PC-9 (cell line): ENCODE data around the gene IMMT. TPM values are rescaled to one million over a fixed set of nuclear protein-coding genes. Genes with fewer than 3 reads are reported as not detected.
"Not testable (repeated sequence)": the region's sequence is repeated elsewhere in the genome, so short reads cannot be mapped to it uniquely, and the experiment has no call there.

Source experiments
- Bru-seq: library from RNA; stranded (reverse); fragments of 400-500 nt; gene quantifications from one replicate; lab custom pipeline; 2021; lab: Mats Ljungman, UMichigan
- BruChase-seq, 2 experiments: library from RNA; stranded (reverse); fragments of 400-500 nt; gene quantifications; one replicate each; lab custom pipeline; 2021; lab: Mats Ljungman, UMichigan
- BruUV-seq: library from RNA; stranded (reverse); fragments of 400-500 nt; replicated peaks from 2 replicates; lab custom pipeline; 2021; lab: Mats Ljungman, UMichigan
- CTCF ChIA-PET: fragments of 300-600 bp; sonication (Branson Sonifier 250); formaldehyde crosslinking; loops from one replicate; lab custom pipeline; 2022; ENCODE audit warnings: antibody characterized with exemption; lab: Charles Lee
- POLR2A ChIA-PET: fragments of 300-600 bp; sonication (Branson Sonifier 250); formaldehyde crosslinking; loops from one replicate; lab custom pipeline; 2022; ENCODE audit warnings: antibody characterized with exemption; ENCODE audit not compliant: unreplicated experiment; lab: Charles Lee
- DNase-seq, 2 experiments: peaks; one replicate each; pipeline versions ENCODE4 v3.0.0 to v3.0.0-alpha.2; 2015 to 2022; ENCODE audit warnings: mixed read lengths in 1 of 2
- H2AFZ ChIP-seq: fragments of 200-600 bp; sonication (generic); 2 replicates; pipeline ENCODE4 v1.8.1; 2017; ENCODE audit warnings: antibody characterized with exemption
- H3F3A ChIP-seq: fragments of 200-600 bp; sonication (generic); 2 replicates; pipeline ENCODE4 v1.8.1; 2017; ENCODE audit warnings: antibody characterized with exemption, mild to moderate bottlenecking, low read depth; ENCODE audit not compliant: insufficient read depth
- H3K27ac ChIP-seq: fragments of 200-600 bp; sonication (generic); 2 replicates; pipeline ENCODE4 v1.6.1; 2016; ENCODE audit warnings: mixed run types
- H3K27me3 ChIP-seq: fragments of 200-600 bp; sonication (generic); 2 replicates; pipeline ENCODE4 v1.6.1; 2016; ENCODE audit warnings: low read depth, mixed run types; ENCODE audit not compliant: insufficient read depth
- H3K36me3 ChIP-seq: fragments of 200-600 bp; sonication (generic); 2 replicates; pipeline ENCODE4 v1.6.1; 2016; ENCODE audit warnings: low read depth, mixed run types
- H3K4me1 ChIP-seq: fragments of 200-600 bp; sonication (generic); replicated peaks from 2 replicates; pipeline ENCODE4 v1.6.1; 2016; ENCODE audit warnings: mixed run types; ENCODE audit not compliant: insufficient read depth
- H3K4me2 ChIP-seq: fragments of 200-600 bp; sonication (generic); 2 replicates; pipeline ENCODE4 v1.6.1; 2017; ENCODE audit warnings: mixed run types
- H3K4me3 ChIP-seq: fragments of 200-600 bp; sonication (generic); 2 replicates; pipeline ENCODE4 v1.6.1; 2016; ENCODE audit warnings: mixed run types
- H3K79me2 ChIP-seq: fragments of 200-600 bp; sonication (generic); 2 replicates; pipeline ENCODE4 v1.6.1; 2017; ENCODE audit warnings: low read depth, mixed run types
- H3K9me2 ChIP-seq: fragments of 200-600 bp; sonication (generic); 2 replicates; pipeline ENCODE4 v1.8.1; 2017; ENCODE audit warnings: mild to moderate bottlenecking; ENCODE audit not compliant: insufficient read depth
- H3K9me3 ChIP-seq: fragments of 200-600 bp; sonication (generic); 2 replicates; pipeline ENCODE4 v1.8.1; 2016; ENCODE audit warnings: low read depth; ENCODE audit not compliant: insufficient read depth
- H4K20me1 ChIP-seq: fragments of 200-600 bp; sonication (generic); 2 replicates; pipeline ENCODE4 v1.8.1; 2017; ENCODE audit not compliant: insufficient read depth
- EZH2 ChIP-seq: fragments of 200-600 bp; sonication (generic); IDR thresholded peaks from 2 replicates; pipeline ENCODE4 v1.8.0; 2017; ENCODE audit warnings: antibody characterized with exemption, low read depth
- intact Hi-C: fragments of 100-400 bp; cut with micrococcal nuclease; formaldehyde crosslinking; loops from one replicate; pipeline ENCODE4 v1.10.0; 2022; ENCODE audit not compliant: unreplicated experiment
- long read RNA-seq: library from polyadenylated mRNA; stranded (forward); transcript quantifications from one replicate; pipeline ENCODE4 v2.0.0, GENCODE V29; 2022
- total RNA-seq: library from RNA; stranded (reverse); gene quantifications from 2 replicates; pipeline ENCODE4 v1.2.3, GENCODE V29; 2021
- TF ChIP-seq, protein P1 (sequence below): fragments of 200-600 bp; sonication (generic); conservative IDR thresholded peaks from 2 replicates; pipeline ENCODE4 v1.6.1; 2017; ENCODE audit warnings: mixed run types, antibody characterized with exemption, mild to moderate bottlenecking, moderate library complexity

IMMT gene
- total RNA-seq: 108 and 114 TPM in 2 replicates
- percentile 92 among the genes with signal in this experiment for Bru-seq, nascent RNA
- BruChase-seq, experiment 1, labeled RNA remaining after a 2-hour chase: percentile 83 among the genes with signal in this experiment
- percentile 88 among the genes with signal in this experiment for BruChase-seq, experiment 2, labeled RNA remaining after a 6-hour chase
- long read RNA-seq, partial matches to known transcripts: 2 of 15 reads
- long read RNA-seq, other reads (novel, unspliced or antisense): 12 of 15 reads

DNA sequence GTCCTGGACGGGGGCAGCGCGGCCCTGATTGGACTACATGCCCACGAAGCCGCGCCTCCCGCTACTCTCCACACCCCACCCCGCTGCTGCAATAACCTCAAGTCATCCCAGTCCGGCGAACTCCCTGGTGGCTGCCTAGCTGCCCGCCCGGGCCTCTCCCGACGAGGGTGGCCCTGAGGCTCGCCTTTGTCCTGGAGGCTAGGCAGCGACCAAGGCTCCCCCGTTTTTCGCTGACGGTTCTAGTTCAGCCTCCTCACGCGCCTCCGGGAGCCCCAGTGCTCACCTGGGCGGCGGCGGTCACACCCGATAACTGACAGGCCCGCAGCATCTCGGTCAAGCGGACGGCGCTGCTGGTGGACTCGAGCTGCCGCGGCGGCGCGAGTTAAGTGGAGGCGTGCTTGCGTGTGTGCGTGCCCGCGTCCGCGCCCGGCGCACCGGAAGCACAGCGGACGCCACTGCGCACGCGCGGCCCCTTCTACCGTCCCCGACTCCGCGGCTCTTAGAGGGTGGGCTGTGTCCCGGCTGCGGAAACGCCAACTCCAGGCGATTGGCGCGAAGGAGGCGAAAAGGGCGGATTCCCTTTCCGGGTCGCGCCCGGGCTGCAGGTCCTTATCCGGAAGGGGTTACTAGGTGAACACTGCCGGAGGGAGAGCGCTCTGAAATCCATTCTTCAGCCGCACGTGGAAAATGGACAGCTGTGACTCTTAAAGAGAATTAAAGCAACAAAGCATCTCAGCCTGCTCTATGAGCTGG, at the start of gene IMMT:
Gene IMMT (minus strand): TSS at position 408 of the 753 bp plus-strand sequence. CDS start 80 bp downstream, at position 328.
- BruUV-seq: TSS peak; percentile 79
- Histone ChIP-seq H3K79me2 (peaks cover 73% of the 10 kb centered on the region), H3F3A (peaks cover 31% of the 10 kb centered on the region), H3K9me2 (no peaks in the 10 kb centered on the region), H2AFZ (peak within 1 kb of the TSS; percentile 91), H3K27ac (peak within 1 kb of the TSS; percentile 97), H3K27me3 (no peaks in the 10 kb centered on the region), H3K4me3 (peak within 1 kb of the TSS; percentile 93), H3K9me3 (no peaks in the 10 kb centered on the region), H3K36me3 (no peaks in the 10 kb centered on the region), H4K20me1 (peaks cover 42% of the 10 kb centered on the region), H3K4me2 (peak within 1 kb of the TSS; percentile 99), H3K4me1 (peaks cover 38% of the 10 kb centered on the region)
- ChIA-PET CTCF (no interaction called here), POLR2A (interaction anchor here (0.6 to 1.2 kb wide), 3 partner anchors 83 to 246 kb away, joined by 3 to 6 read pairs (median 5); partner anchors contain the start of gene KDM3A)
- DNase-seq: peak; percentile 89 to 96
- intact Hi-C loops: loop anchor here (2.0 to 10.0 kb wide), 4 partner anchors 246 to 510 kb away; partner anchors contain the start of genes KDM3A and RNF103
- no peak for TF ChIP-seq EZH2
- TF ChIP-seq, protein P1, sequence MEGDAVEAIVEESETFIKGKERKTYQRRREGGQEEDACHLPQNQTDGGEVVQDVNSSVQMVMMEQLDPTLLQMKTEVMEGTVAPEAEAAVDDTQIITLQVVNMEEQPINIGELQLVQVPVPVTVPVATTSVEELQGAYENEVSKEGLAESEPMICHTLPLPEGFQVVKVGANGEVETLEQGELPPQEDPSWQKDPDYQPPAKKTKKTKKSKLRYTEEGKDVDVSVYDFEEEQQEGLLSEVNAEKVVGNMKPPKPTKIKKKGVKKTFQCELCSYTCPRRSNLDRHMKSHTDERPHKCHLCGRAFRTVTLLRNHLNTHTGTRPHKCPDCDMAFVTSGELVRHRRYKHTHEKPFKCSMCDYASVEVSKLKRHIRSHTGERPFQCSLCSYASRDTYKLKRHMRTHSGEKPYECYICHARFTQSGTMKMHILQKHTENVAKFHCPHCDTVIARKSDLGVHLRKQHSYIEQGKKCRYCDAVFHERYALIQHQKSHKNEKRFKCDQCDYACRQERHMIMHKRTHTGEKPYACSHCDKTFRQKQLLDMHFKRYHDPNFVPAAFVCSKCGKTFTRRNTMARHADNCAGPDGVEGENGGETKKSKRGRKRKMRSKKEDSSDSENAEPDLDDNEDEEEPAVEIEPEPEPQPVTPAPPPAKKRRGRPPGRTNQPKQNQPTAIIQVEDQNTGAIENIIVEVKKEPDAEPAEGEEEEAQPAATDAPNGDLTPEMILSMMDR: no peak

- H3K27ac ChIP-seq, H2AFZ ChIP-seq, H3K79me2 ChIP-seq, H3K9me2 ChIP-seq, CTCF ChIA-PET, H3K9me3 ChIP-seq, H3K4me3 ChIP-seq, DNase-seq, POLR2A ChIA-PET, H3F3A ChIP-seq, BruUV-seq, H4K20me1 ChIP-seq, H3K4me1 ChIP-seq, intact Hi-C loops, H3K36me3 ChIP-seq, H3K4me2 ChIP-seq: not testable (repeated sequence)
- H3K27me3 ChIP-seq: peaks cover 16% of the 10 kb centered on the region; the same call in 1 of the 2 replicates
These were observed 49.5 kb upstream of the IMMT start for GRCh38 chr2:86244781-86245180.

GRCh38 chr2:86243950-86244733, 48.9 kb upstream of the IMMT start:
- TF ChIP-seq, protein P1: no peak
- TF ChIP-seq EZH2: no peak
- Histone ChIP-seq H3K27ac (no peak overlapping the region), H3K9me3 (no peaks in the 10 kb centered on the region), H3K27me3 (peaks cover 20% of the 10 kb centered on the region; the same call in 1 of the 2 replicates), H4K20me1 (no peaks in the 10 kb centered on the region), H3K4me2 (no peak overlapping the region), H3K79me2 (no peaks in the 10 kb centered on the region), H3F3A (no peaks in the 10 kb centered on the region), H3K36me3 (no peaks in the 10 kb centered on the region), H3K9me2 (no peaks in the 10 kb centered on the region), H3K4me3 (no peak overlapping the region), H3K4me1 (no peaks in the 10 kb centered on the region), H2AFZ (no peak overlapping the region)
- CTCF ChIA-PET: no interaction called here
- POLR2A ChIA-PET: interaction anchor here (0.6 kb wide), 1 partner anchor 1161 kb away, joined by 7 read pairs; no protein-coding TSS in a partner anchor
- intact Hi-C loops: no loop called here
- BruUV-seq: no TSS peak
- DNase-seq: no peak
